ENCODE measurements around the gene RAP1GDS1.

Gene RAP1GDS1

DNA sequence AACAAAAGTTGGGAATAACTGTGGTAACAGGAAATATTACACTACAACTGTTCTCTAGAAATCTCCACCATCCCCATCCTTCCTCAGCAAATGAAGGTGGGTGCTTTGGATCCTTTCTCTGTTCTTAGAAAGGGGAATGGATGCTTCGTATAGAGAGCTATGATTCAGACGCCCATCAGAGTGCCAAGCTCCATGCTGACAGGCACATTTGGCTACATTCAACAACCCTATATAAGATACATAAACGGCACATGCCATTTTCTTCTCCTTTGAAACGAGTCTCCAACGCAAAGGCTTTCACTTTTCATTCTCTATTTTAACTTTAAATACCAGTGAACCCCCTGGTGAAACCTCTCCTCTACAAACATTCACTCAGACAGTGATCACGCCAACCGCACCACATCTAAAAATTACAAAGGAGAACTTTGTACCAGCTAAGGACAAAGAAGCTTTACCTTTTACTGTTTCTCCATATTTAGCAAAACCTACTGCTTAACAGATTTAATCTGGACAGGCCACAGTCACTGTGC lies 224.7 kb downstream of the RAP1GDS1 start:
- no peak for DNase-seq

DNA sequence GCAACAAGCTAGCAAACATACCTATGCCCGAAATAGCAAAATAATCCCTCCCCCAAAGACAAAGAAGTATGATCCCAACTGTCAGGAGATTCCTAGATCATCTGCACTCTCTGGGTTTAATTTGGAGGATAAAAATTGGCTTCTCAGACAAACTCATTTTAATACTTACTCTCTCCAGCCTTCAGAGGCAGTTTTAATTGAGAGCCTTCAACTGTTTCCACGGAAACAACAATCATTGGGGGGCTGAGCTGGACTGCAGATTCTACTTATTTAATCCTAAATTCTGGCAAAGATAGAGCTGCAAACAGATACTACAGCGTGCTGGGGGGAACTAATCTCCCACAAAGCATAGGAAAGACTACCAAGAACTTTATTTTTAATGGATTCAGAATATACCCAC lies 229.1 kb downstream of the RAP1GDS1 start:
- no peak for DNase-seq

DNA sequence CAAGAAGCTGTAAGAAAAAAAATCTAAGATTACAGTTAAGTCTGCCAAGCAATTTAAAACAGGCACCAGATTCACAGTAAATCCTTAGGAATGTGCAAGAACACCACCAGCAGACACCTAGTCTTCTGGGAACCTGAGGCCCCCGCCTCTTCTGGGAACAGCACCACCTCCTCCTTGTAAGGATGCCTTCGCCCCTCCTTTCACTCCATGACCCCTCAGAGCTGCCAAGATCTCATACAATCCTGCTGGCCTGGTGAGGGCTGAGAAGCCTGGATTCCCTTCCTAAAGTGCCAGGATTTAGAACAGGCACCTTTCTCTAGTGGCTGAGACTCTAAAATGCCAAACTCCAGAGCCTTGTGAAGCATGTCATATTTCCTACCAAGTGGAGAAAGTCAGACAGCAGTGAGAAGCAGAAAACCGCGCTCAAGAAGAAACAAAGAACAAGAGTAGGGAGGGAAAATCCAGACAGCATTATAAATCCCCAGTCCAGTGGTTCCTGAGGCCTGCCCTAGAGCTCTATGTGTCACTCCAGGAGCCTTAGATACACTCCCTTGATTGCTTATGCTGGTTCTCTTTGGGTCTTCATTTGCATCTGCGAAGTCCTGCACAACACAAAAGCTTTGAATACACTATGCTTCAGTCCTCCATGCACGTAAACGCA lies 230.8 kb downstream of the RAP1GDS1 start:
- DNase-seq, result no peak

DNA sequence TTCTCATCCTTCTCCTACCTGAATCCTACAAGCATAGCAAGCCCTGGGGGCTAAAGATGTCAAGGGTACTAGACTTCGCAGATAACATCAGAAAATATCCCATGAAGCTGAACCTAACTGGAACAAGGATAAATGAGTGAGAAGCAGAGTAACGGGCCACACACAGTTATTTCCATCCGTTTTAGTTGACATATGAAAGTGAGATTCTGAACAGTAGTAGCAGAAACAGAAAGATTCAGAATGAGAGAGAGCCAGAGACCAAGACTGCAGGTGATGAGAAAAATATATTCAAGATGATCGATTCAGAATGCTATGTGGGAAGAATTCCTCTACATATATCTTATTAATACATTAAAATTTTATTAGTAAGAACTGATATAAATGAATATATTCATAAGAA lies 232.1 kb downstream of the RAP1GDS1 start:
- no peak for DNase-seq
